Endothelial cell of umbilical vein (primary cell): ENCODE measurements around the gene PALM.

ENCODE experiments used
- EZH2 ChIP-seq: IDR thresholded peaks from 2 replicates; pipeline ENCODE4 v1.6.1; 2012; ENCODE audit warnings: borderline replicate concordance, low read depth, mild to moderate bottlenecking, moderate library complexity, low read length, inconsistent platforms; ENCODE audit not compliant: severe bottlenecking
- GATA2 ChIP-seq: IDR thresholded peaks from 2 replicates; pipeline ENCODE4 v1.7.0; 2011; ENCODE audit warnings: low read depth, mild to moderate bottlenecking, moderate library complexity, mixed read lengths, low read length; ENCODE audit not compliant: insufficient read length, insufficient read depth
- JUN ChIP-seq: IDR thresholded peaks from 2 replicates; pipeline ENCODE4 v1.6.1; 2011; ENCODE audit warnings: borderline replicate concordance, low read depth; ENCODE audit not compliant: insufficient read length, insufficient read depth
- POLR2A ChIP-seq: IDR thresholded peaks from 2 replicates; pipeline ENCODE4 v1.6.1; 2012; ENCODE audit warnings: low read depth, mild to moderate bottlenecking, control low read depth, low read length
- POLR2AphosphoS5 ChIP-seq: IDR thresholded peaks from 2 replicates; pipeline ENCODE4 v1.6.1; 2012; ENCODE audit warnings: low read depth, mild to moderate bottlenecking, control low read depth, low read length, moderate library complexity; ENCODE audit not compliant: insufficient read depth
- TF ChIP-seq, protein P1 (sequence below), 2 donors: IDR thresholded peaks; 1 replicate in 1 of 2; 2 replicates in 1 of 2; pipeline ENCODE4 v1.5.1; 2011; ENCODE audit warnings: low read length in 2 of 2, mild to moderate bottlenecking in 2 of 2, moderate library complexity in 2 of 2, control low read depth in 1 of 2, inconsistent platforms in 1 of 2, low read depth in 1 of 2; ENCODE audit not compliant: insufficient read depth in 1 of 2; ENCODE audit errors: extremely low read depth in 1 of 2
- TF ChIP-seq, protein P2 (sequence below): IDR thresholded peaks from 2 replicates; pipeline ENCODE4 v1.6.1; 2011; ENCODE audit not compliant: insufficient read depth, insufficient read length

- no peak for TF ChIP-seq EZH2
- TF ChIP-seq, protein P1, sequence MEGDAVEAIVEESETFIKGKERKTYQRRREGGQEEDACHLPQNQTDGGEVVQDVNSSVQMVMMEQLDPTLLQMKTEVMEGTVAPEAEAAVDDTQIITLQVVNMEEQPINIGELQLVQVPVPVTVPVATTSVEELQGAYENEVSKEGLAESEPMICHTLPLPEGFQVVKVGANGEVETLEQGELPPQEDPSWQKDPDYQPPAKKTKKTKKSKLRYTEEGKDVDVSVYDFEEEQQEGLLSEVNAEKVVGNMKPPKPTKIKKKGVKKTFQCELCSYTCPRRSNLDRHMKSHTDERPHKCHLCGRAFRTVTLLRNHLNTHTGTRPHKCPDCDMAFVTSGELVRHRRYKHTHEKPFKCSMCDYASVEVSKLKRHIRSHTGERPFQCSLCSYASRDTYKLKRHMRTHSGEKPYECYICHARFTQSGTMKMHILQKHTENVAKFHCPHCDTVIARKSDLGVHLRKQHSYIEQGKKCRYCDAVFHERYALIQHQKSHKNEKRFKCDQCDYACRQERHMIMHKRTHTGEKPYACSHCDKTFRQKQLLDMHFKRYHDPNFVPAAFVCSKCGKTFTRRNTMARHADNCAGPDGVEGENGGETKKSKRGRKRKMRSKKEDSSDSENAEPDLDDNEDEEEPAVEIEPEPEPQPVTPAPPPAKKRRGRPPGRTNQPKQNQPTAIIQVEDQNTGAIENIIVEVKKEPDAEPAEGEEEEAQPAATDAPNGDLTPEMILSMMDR (IDR thresholded peaks at IDR 0.05; ENCODE audit: extremely low read depth in 1 of 2, insufficient read depth in 1 of 2, low read depth in 1 of 2, low read length in 2 of 2): no peak
- no peak for TF ChIP-seq POLR2AphosphoS5
- TF ChIP-seq GATA2: no peak
- no peak for TF ChIP-seq JUN
- TF ChIP-seq, protein P2, sequence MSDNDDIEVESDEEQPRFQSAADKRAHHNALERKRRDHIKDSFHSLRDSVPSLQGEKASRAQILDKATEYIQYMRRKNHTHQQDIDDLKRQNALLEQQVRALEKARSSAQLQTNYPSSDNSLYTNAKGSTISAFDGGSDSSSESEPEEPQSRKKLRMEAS: no peak
- TF ChIP-seq POLR2A: no peak
These were observed 43.0 kb downstream of the PALM start for GRCh38 chr19:751501-752341.
